WTC11 (cell line): ENCODE data around the gene MTMR3.

Experiments
- CREB1 ChIP-seq: sonication (generic); formaldehyde crosslinking; IDR thresholded peaks from 2 replicates; pipeline ENCODE4 v1.8.0; 2023; ENCODE audit warnings: mild to moderate bottlenecking, missing genetic modification reagents
- FOXJ3 ChIP-seq: sonication (generic); formaldehyde crosslinking; IDR thresholded peaks from 2 replicates; pipeline ENCODE4 v1.9.0; 2021; ENCODE audit warnings: missing genetic modification reagents, mild to moderate bottlenecking, borderline replicate concordance
- JUN ChIP-seq: sonication (generic); formaldehyde crosslinking; IDR thresholded peaks from 2 replicates; pipeline ENCODE4 v1.8.0; 2023; ENCODE audit warnings: mild to moderate bottlenecking, missing genetic modification reagents
- MXD4 ChIP-seq: fragments of 250-450 bp; sonication (Bioruptor Pico); IDR thresholded peaks from 2 replicates; pipeline ENCODE4 v1.8.0; 2021; ENCODE audit warnings: mild to moderate bottlenecking, moderate library complexity, borderline replicate concordance
- SP1 ChIP-seq: sonication (generic); formaldehyde crosslinking; conservative IDR thresholded peaks from 2 replicates; pipeline ENCODE4 v1.8.1; 2022; ENCODE audit warnings: missing genetic modification reagents
- ZNF121 ChIP-seq: sonication (generic); formaldehyde crosslinking; IDR thresholded peaks from 2 replicates; pipeline ENCODE4 v1.8.0; 2023; ENCODE audit warnings: missing genetic modification reagents
- TF ChIP-seq, protein P1 (sequence below): sonication (generic); formaldehyde crosslinking; IDR thresholded peaks from 2 replicates; pipeline ENCODE4 v1.8.1; 2022; ENCODE audit warnings: low read depth, missing genetic modification reagents, borderline replicate concordance
- TF ChIP-seq, protein P2 (sequence below): fragments of 200-600 bp; IDR thresholded peaks from 2 replicates; pipeline ENCODE4 v1.8.0; 2022; ENCODE audit warnings: antibody characterized with exemption
- TF ChIP-seq, protein P3 (sequence below): fragments of 250-450 bp; sonication (Bioruptor Pico); conservative IDR thresholded peaks from 2 replicates; pipeline ENCODE4 v1.9.0; 2021; ENCODE audit warnings: mild to moderate bottlenecking
- TF ChIP-seq, protein P4 (sequence below): sonication (generic); formaldehyde crosslinking; conservative IDR thresholded peaks from 2 replicates; pipeline ENCODE4 v1.8.1; 2022; ENCODE audit warnings: mild to moderate bottlenecking, missing genetic modification reagents
- TF ChIP-seq, protein P5 (sequence below): sonication (generic); formaldehyde crosslinking; IDR thresholded peaks from 2 replicates; pipeline ENCODE4 v1.8.0; 2022; ENCODE audit warnings: missing genetic modification reagents

DNA sequence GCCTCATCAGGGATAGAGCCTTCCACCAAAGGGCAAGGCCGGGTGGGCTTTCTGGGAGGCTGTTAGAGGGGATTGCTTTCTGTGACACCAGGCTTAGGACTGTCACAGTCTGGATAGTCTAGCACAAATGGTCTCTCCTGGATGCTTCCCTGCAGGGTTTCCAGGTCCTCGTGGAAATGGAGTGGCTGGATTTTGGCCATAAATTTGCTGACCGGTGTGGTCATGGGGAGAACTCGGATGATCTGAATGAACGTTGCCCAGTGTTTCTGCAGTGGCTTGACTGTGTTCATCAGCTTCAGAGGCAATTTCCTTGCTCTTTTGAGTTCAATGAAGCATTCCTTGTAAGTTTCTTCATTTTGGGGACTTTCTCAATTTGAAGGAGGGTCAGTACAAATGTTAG, 130.2 kb downstream of the MTMR3 start:
- TF ChIP-seq CREB1 (no peak), JUN (CRISPR knock-in tag) (no peak), ZNF121 (no peak), MXD4 (no peak), FOXJ3 (CRISPR knock-in tag) (no peak), SP1 (CRISPR knock-in tag) (no peak)
- TF ChIP-seq, protein P1, sequence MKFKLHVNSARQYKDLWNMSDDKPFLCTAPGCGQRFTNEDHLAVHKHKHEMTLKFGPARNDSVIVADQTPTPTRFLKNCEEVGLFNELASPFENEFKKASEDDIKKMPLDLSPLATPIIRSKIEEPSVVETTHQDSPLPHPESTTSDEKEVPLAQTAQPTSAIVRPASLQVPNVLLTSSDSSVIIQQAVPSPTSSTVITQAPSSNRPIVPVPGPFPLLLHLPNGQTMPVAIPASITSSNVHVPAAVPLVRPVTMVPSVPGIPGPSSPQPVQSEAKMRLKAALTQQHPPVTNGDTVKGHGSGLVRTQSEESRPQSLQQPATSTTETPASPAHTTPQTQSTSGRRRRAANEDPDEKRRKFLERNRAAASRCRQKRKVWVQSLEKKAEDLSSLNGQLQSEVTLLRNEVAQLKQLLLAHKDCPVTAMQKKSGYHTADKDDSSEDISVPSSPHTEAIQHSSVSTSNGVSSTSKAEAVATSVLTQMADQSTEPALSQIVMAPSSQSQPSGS = no peak
- TF ChIP-seq, protein P2, sequence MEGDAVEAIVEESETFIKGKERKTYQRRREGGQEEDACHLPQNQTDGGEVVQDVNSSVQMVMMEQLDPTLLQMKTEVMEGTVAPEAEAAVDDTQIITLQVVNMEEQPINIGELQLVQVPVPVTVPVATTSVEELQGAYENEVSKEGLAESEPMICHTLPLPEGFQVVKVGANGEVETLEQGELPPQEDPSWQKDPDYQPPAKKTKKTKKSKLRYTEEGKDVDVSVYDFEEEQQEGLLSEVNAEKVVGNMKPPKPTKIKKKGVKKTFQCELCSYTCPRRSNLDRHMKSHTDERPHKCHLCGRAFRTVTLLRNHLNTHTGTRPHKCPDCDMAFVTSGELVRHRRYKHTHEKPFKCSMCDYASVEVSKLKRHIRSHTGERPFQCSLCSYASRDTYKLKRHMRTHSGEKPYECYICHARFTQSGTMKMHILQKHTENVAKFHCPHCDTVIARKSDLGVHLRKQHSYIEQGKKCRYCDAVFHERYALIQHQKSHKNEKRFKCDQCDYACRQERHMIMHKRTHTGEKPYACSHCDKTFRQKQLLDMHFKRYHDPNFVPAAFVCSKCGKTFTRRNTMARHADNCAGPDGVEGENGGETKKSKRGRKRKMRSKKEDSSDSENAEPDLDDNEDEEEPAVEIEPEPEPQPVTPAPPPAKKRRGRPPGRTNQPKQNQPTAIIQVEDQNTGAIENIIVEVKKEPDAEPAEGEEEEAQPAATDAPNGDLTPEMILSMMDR = no peak
- TF ChIP-seq, protein P3, sequence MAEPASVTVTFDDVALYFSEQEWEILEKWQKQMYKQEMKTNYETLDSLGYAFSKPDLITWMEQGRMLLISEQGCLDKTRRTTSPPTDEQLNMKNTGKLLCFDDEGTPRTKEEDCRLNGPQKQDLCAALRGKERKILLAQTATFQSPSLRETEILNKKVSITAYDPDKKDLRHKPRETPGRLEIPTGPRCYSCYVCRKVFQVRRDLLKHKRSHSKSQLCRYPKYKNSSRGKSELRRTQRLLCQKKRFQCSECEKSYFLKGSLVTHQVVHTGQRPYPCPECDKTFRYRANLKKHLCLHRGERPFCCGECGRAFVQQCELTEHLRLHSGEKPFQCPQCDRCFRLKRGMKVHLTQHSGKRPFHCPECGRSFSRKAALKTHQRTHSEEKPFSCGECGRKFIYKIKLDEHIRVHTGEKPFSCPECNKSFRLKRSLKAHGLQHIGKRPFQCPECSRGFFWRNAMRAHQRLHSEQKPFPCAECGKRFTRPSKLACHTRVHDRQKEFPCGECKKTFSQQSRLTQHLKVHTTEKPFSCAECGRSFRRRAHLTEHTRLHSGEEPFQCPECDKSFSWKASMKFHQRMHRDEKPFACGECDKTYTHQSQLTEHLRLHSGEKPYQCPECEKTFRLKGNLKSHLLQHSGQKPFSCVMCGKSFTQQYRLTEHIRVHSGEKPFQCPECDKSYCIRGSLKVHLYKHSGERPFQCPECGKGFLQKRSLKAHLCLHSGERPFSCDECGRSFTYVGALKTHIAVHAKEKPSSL = no peak
- TF ChIP-seq, protein P4, sequence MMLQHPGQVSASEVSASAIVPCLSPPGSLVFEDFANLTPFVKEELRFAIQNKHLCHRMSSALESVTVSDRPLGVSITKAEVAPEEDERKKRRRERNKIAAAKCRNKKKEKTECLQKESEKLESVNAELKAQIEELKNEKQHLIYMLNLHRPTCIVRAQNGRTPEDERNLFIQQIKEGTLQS (CRISPR knock-in tag) = no peak
- TF ChIP-seq, protein P5, sequence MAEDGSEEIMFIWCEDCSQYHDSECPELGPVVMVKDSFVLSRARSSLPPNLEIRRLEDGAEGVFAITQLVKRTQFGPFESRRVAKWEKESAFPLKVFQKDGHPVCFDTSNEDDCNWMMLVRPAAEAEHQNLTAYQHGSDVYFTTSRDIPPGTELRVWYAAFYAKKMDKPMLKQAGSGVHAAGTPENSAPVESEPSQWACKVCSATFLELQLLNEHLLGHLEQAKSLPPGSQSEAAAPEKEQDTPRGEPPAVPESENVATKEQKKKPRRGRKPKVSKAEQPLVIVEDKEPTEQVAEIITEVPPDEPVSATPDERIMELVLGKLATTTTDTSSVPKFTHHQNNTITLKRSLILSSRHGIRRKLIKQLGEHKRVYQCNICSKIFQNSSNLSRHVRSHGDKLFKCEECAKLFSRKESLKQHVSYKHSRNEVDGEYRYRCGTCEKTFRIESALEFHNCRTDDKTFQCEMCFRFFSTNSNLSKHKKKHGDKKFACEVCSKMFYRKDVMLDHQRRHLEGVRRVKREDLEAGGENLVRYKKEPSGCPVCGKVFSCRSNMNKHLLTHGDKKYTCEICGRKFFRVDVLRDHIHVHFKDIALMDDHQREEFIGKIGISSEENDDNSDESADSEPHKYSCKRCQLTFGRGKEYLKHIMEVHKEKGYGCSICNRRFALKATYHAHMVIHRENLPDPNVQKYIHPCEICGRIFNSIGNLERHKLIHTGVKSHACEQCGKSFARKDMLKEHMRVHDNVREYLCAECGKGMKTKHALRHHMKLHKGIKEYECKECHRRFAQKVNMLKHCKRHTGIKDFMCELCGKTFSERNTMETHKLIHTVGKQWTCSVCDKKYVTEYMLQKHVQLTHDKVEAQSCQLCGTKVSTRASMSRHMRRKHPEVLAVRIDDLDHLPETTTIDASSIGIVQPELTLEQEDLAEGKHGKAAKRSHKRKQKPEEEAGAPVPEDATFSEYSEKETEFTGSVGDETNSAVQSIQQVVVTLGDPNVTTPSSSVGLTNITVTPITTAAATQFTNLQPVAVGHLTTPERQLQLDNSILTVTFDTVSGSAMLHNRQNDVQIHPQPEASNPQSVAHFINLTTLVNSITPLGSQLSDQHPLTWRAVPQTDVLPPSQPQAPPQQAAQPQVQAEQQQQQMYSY (CRISPR knock-in tag) = no peak
